PC-3 (cell line): ENCODE measurements around the gene SMIM11.

Experiments
- EZH2 ChIP-seq: fragments of 300-600 bp; sonication (generic); IDR thresholded peaks from one replicate; pipeline ENCODE4 v1.6.1; 2017; ENCODE audit warnings: antibody characterized with exemption, mild to moderate bottlenecking, low read length; ENCODE audit not compliant: unreplicated experiment
- EZH2phosphoT487 ChIP-seq: fragments of 300-600 bp; sonication (generic); IDR thresholded peaks from 2 replicates; pipeline ENCODE4 v1.6.1; 2018; ENCODE audit warnings: mild to moderate bottlenecking, antibody characterized with exemption, low read length, borderline replicate concordance
- TF ChIP-seq, protein P1 (sequence below): fragments of 300-600 bp; sonication (generic); conservative IDR thresholded peaks from 2 replicates; pipeline ENCODE4 v1.5.1; 2017; ENCODE audit warnings: antibody characterized with exemption, low read depth, mild to moderate bottlenecking, low read length

DNA sequence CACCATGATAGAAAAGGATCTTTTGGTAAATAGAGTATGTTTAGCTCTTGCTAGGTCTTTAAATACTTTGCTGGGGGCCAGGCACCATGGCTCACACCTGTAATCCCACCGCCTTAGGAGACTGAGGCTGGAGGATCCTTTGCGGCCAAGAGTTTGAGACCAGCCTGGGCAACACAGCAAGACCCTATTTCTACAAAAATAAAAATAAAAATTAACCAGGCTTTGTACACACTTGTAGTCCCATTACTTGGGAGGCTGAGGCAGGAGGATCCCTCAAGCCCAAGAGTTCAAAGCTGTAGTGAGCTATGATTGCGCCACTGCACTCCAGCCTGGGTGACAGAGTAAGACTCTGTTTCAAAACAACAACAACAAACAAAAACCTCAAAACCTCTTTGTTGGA is 12.6 kb upstream of the SMIM11 start:
- TF ChIP-seq EZH2: no peak
- no peak for TF ChIP-seq EZH2phosphoT487
- TF ChIP-seq, protein P1, sequence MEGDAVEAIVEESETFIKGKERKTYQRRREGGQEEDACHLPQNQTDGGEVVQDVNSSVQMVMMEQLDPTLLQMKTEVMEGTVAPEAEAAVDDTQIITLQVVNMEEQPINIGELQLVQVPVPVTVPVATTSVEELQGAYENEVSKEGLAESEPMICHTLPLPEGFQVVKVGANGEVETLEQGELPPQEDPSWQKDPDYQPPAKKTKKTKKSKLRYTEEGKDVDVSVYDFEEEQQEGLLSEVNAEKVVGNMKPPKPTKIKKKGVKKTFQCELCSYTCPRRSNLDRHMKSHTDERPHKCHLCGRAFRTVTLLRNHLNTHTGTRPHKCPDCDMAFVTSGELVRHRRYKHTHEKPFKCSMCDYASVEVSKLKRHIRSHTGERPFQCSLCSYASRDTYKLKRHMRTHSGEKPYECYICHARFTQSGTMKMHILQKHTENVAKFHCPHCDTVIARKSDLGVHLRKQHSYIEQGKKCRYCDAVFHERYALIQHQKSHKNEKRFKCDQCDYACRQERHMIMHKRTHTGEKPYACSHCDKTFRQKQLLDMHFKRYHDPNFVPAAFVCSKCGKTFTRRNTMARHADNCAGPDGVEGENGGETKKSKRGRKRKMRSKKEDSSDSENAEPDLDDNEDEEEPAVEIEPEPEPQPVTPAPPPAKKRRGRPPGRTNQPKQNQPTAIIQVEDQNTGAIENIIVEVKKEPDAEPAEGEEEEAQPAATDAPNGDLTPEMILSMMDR: no peak
